GM21723 (cell line): Measurements from ENCODE around the gene CIAO2A.
"Not testable (repeated sequence)": the region's sequence is repeated elsewhere in the genome, so short reads cannot be mapped to it uniquely, and the experiment has no call there.

ENCODE experiments used
- ATAC-seq: cut with Tn5 transposase; IDR thresholded peaks from one replicate; pipeline ENCODE4 v1.9.1; 2021; ENCODE audit warnings: mild to moderate bottlenecking, moderate library complexity; ENCODE audit not compliant: unreplicated experiment

CIAO2A gene

GRCh38 chr15:64072812-64073211, 20.8 kb downstream of the CIAO2A start:
- ATAC-seq: no peak

GRCh38 chr15:64071931-64072765, 21.5 kb downstream of the CIAO2A start:
- no peak for ATAC-seq

- no peak for ATAC-seq
These were observed 22.4 kb downstream of the CIAO2A start for GRCh38 chr15:64070965-64071851.

GRCh38 chr15:64070106-64070505, 23.5 kb downstream of the CIAO2A start:
- no peak for ATAC-seq

- ATAC-seq: no peak
These were observed 25.5 kb downstream of the CIAO2A start for GRCh38 chr15:64068133-64068532.

GRCh38 chr15:64067564-64068030, 26.0 kb downstream of the CIAO2A start:
- ATAC-seq: no peak

GRCh38 chr15:64066451-64066850, 27.2 kb downstream of the CIAO2A start:
- no peak for ATAC-seq

- no peak for ATAC-seq
These were observed 32.9 kb downstream of the CIAO2A start for GRCh38 chr15:64060716-64061115.

- ATAC-seq: not testable (repeated sequence)
These were observed 34.5 kb downstream of the CIAO2A start for GRCh38 chr15:64059104-64059503.

- no peak for ATAC-seq
These were observed 35.4 kb downstream of the CIAO2A start for GRCh38 chr15:64058279-64058678.

- not testable (repeated sequence) for ATAC-seq
These were observed 40.0 kb downstream of the CIAO2A start for GRCh38 chr15:64053674-64054073.

GRCh38 chr15:64052925-64053491, 40.6 kb downstream of the CIAO2A start:
- no peak for ATAC-seq

GRCh38 chr15:64051407-64052259, 42.0 kb downstream of the CIAO2A start:
- ATAC-seq: no peak

GRCh38 chr15:64051093-64051402, 42.6 kb downstream of the CIAO2A start:
- ATAC-seq: no peak

- no peak for ATAC-seq
These were observed 43.2 kb downstream of the CIAO2A start for GRCh38 chr15:64050281-64051092.

- ATAC-seq: no peak
These were observed 44.7 kb downstream of the CIAO2A start for GRCh38 chr15:64048781-64049460.

- ATAC-seq: peak; percentile 61
These were observed 47.1 kb downstream of the CIAO2A start, which contains the start of gene DAPK2 for GRCh38 chr15:64046421-64047153. TSS of gene DAPK2 (minus strand) at chr15:64046485. CDS start at chr15:64040261, 6,224 bp downstream.

GRCh38 chr15:64045774-64046420, 47.7 kb downstream of the CIAO2A start:
- peak; percentile 22 for ATAC-seq
